Activated T-helper 9 cell treated with anti-CD3 and anti-CD28 coated beads, Interleukin-2, amount 50 U/mL, for 16 hours (primary cell): Measurements from ENCODE around the gene FOXP4.
"Not testable (repeated sequence)": the region's sequence is repeated elsewhere in the genome, so short reads cannot be mapped to it uniquely, and the experiment has no call there.

Experiments used
- DNase-seq: peaks from one replicate; pipeline ENCODE4 v3.0.0-alpha.2; 2020; ENCODE audit warnings: low read depth

FOXP4 gene

GRCh38 chr6:41600499-41601247, 54.5 kb downstream of the FOXP4 start:
- DNase-seq: no peak

DNA sequence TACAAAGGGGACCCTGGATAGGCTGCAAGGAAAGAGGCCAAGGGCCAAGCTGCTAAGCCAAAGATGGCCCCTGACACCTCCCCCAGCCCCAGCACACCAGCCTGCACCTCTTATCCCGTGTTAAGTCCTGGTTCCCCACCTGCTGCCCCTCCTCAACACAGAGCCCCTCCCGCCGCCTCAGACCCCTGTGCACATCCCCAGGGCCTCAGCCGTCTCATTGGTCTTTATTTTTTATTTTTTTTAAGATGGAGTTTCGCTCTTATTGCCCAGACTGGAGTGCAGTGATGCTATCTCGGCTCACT, 55.0 kb downstream of the FOXP4 start:
- no peak for DNase-seq

- no peak for DNase-seq
Observed at GRCh38 chr6:41602422-41602743, 56.2 kb downstream of the FOXP4 start.

DNA sequence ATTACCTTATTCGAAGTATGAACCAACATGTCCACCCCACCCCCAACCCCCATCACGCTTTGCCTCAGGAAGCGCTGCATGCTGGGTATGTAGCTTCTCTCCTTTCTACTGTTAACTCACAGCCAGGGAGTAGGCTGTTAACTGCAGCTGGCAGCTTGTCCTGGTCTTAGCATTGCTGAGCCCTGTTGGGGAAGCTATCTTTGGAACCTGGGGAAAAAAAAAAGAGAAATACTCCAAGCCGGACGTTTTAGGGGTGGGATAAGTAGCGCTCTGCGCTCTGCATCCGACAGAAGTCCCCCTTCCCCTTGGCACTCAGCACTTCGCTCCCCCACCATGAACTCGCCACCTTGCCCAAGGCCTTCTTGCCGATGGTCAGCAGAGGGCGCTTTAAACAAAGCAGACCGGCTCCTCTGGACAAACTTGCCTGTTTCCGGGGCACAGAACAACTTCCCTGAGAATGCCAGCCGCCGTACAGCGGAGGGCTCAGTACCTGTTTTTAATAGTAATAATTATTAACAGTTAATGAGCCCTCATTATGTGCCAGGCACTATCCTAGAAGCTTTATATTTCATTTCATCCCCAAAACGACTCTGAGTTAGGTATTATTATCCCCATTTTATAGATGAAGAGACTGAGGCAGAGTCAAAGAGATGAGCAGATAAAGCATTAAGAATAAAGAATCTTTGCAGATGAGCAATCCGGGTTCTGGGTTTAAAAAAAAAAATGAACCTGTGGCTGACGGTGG, 56.9 kb downstream of the FOXP4 start:
- DNase-seq: peak; percentile 51

DNA sequence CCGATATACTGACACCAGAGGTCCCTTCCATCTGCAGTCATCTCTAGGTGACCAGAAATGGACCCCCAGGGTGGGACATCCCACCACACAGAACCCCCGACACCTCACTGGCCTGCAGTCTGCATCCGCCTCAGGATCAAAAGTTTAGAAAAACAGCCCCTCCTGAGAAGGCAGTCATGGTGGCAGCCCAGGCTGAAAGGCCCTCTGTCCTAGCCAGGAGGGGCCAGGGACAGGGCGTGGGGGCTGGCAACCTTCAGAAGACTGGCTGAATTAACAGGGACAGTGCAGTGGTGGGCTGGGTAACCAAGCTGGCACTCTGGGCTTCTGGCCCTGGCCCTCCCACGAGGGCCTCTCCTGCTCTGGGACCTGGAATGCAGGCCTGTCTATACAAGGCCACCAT, 57.8 kb downstream of the FOXP4 start:
- no peak for DNase-seq

DNA sequence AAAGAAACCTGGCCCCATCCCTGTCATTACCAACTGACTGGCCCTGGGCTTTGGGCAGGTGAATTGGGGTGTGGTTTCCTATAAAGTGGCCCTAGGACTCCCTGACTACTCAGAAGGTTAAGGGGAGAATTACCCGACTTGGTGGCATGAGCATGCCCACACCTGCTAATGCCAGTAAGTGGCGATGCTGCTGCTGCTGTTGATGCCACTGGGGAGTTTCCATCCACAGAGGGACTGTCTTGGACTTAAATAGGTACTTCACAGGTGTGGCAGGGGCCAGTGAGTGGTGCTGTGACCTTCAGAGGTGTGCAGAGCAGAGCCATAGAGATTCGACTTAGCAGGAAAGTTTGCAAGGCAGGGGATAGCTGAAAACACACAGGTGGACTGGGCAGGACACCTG, 59.5 kb downstream of the FOXP4 start:
- no peak for DNase-seq

DNA sequence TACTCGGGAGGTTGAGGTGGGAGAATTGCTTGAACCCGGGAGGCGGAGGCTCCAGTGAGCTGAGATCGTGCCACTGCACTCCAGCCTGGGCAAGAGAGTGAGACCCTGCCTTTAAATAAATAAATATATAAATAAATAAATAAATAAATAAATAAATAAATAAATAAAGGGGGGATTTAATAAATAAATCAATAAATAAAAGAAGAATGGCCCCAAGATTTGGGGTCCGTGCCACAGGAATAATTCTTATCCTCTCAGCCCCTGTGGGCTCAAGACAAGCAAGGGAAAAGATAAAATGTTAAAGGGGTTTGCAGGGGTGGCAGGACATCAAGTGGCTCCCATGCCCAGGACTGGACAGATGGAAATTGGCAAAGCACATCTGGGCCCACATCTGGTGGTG, 60.9 kb downstream of the FOXP4 start:
- no peak for DNase-seq

- DNase-seq: no peak
Observed at GRCh38 chr6:41607736-41608135, 61.6 kb downstream of the FOXP4 start.

GRCh38 chr6:41608443-41609151, 62.4 kb downstream of the FOXP4 start:
- DNase-seq: no peak

DNA sequence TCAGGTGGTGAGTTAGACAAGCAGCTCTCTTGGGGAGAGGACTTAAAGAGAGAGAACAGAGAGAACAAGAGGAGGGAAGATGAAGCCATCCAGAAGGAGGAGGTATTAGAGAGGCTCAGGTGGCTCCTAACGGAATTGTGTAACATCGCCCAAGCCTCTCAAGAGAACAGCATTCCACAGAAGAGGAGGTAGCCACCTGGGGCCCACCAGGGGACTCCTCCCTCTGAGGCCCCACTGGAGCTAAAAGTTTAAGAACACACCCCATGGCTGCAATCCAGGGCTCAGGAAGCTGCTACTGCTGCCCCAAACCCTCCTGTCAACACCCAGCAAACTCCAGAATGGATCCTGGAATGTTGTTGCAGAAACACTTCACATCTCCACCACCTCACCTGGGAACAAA, 68.5 kb downstream of the FOXP4 start:
- no peak for DNase-seq

DNA sequence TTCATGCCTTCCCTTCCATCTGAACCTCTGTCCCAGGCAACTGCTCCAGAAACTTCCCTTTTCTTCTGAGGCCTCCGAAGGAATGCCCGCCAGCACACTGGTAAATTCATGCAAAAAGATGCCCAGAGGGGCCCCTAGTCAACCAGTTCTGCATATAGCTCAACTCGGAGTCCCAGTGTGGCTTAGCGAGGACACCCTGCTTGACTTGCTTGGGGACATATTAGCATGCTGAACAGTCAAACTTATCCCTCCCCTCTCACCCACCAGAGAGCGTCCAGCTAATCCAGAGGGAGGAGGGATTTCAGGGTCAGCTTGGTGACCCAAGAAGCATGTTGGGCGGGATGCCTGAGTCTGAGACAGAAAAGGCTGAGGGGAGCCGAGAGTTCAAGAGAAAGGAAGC, 69.1 kb downstream of the FOXP4 start:
- no peak for DNase-seq

GRCh38 chr6:41618598-41618997, 72.4 kb downstream of the FOXP4 start:
- DNase-seq: no peak

DNA sequence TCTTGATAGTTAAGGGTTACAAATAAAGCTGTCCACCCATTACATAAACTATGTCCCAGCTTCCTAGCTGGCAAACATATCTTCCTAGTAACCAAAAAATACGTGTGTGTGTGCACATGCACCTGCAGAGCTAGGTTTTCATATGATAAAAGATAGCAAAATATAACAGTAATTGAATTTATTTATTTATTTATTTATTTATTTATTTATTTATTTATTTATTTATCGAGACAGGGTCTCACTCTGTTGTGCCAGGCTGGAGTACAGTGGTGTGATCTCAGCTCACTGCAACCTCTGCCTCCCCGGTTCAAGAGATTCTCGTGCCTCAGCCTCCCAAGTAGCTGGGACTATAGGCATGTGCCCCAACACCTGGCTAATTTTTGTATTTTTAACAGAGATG, 73.0 kb downstream of the FOXP4 start:
- DNase-seq: not testable (repeated sequence)

DNA sequence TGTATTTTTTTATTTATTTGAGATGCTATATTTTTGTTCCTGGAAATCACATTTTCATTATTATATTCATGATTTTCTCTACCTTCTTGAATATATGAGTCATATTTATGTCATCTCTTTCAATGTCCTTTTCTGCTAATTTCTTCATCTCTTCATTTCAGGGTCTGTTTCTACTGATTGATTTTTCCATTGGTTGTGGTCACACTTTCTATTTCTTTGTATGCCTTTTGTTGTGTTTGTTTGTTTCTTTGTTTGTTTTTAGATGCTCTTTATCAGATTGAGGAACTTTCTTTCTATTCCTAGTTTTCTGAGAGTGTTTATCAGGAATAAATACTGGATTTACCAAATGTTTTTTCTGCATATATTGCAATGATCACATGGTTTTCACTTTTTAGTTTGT, 75.2 kb downstream of the FOXP4 start:
- DNase-seq: no peak

GRCh38 chr6:41621802-41622201, 75.6 kb downstream of the FOXP4 start:
- no peak for DNase-seq

GRCh38 chr6:41622206-41622988, 76.2 kb downstream of the FOXP4 start:
- no peak for DNase-seq

DNA sequence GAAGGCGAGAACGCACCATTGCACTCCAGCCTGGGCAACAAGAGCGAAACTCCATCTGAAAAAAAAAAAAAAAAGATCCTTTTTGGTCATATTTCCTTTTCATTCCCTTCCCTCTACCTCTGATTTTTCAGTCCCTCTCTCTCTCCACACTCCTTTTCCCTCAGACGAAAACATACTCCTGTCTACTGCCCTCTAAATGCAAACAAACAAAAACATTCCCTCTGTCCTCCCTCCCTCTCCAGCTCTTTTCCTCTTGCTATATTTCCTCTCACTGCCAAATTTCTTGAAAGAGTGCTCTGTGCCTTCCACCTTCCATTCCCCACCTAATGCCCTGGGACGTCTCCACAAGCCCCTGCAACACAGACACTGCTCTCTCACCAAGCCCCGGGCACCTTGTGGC, 77.1 kb downstream of the FOXP4 start:
- DNase-seq: no peak

- no peak for DNase-seq
Observed at GRCh38 chr6:41624621-41625380, 78.6 kb downstream of the FOXP4 start.

GRCh38 chr6:41625442-41625841, 79.3 kb downstream of the FOXP4 start:
- DNase-seq: no peak

DNA sequence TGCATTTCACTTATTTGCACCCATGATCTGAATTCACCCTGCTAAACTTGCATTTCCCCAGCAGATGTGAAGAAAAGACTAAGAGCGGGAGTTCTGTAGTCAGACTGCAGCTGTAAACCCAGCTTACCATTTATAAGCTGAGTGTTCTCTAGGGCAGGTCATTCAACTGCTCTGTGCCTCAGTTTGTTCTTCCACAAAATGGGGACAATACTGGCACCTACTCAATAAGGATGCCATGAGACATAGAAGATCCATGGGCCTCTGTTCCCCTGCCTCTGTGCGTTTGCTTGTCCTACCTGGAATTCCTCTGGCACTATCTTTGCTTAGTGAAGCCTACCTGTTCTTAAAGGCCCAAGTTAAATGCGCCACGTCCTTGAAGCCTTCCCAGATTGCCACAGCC, 79.8 kb downstream of the FOXP4 start:
- no peak for DNase-seq

DNA sequence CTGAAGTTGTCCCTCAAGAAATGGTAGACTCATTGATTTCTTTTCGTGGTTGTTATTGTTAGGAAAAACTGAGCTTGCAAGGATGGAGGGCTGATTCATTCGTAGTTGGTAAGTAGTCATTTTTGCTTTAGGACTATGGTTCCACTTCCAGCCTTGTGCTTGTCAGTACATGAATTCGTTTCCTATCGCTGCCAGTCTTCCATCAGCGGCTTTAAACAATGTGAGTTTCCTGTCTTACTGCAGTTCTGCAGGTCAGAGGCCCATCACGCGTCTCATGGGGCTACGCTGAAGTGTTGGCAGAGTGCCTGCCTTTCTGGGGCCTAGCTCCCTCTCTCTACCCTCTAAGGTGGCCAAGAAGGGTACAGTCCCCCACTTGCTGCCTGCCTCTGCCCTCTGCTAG, 80.7 kb downstream of the FOXP4 start:
- no peak for DNase-seq

DNA sequence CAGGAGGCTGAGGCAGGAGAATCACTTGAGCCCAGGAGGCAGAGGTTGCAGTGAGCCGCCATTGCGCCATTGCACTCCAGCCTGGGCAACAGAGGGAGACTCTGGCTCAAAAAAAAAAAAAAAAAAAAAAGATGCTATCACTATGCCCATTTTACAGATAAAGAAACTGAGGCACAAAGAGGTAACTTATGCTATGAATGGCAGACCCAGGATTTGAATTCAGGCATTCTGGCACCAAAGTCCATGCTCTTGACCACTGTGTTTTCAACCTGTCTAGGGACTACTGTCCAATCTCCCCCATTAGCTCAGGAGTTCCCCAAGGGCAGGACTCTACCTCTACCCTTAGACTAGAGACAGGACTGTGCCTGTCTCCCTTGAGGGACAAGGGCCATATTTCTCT, 82.9 kb downstream of the FOXP4 start:
- DNase-seq: no peak
